Measurements from ENCODE around the gene AP2A2.

Gene AP2A2

DNA sequence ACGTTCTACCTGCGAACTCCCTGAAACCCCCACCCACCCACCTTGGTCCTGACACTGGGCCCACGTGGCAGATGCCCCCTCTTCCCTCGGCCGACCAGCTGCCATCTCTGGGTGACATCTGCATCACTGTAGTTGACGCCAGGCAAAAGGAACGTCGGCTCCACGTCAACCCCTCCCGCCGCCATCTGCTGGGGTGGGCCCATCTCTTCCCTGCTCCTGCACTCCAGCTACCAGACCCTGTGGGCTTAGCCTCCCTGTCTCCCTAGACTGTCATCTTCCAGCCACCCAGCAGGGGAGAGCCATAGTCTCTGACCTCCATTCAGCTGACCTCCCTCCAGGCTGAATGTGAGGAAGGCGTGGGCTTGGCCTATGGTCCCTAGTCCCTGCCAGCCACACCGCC lies 36.4 kb upstream of the AP2A2 start:
- Histone ChIP-seq H3K9me3 (no peaks in the 10 kb centered on the region), H3K27ac (no peak overlapping the region), H3K4me1 (ENCODE audit: control insufficient read depth in 1 of 2, insufficient read depth in 1 of 2, low read depth in 1 of 2, low read length in 1 of 2) (no peaks in the 10 kb centered on the region), H3K36me3 (peaks cover 4% of the 10 kb centered on the region), H3K4me3 (ENCODE audit: low read depth in 1 of 2, low read length in 1 of 2) (no peak overlapping the region), H3K27me3 (no peaks in the 10 kb centered on the region)
- TF ChIP-seq, protein P1, sequence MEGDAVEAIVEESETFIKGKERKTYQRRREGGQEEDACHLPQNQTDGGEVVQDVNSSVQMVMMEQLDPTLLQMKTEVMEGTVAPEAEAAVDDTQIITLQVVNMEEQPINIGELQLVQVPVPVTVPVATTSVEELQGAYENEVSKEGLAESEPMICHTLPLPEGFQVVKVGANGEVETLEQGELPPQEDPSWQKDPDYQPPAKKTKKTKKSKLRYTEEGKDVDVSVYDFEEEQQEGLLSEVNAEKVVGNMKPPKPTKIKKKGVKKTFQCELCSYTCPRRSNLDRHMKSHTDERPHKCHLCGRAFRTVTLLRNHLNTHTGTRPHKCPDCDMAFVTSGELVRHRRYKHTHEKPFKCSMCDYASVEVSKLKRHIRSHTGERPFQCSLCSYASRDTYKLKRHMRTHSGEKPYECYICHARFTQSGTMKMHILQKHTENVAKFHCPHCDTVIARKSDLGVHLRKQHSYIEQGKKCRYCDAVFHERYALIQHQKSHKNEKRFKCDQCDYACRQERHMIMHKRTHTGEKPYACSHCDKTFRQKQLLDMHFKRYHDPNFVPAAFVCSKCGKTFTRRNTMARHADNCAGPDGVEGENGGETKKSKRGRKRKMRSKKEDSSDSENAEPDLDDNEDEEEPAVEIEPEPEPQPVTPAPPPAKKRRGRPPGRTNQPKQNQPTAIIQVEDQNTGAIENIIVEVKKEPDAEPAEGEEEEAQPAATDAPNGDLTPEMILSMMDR (IDR thresholded peaks at IDR 0.05) = no peak

DNA sequence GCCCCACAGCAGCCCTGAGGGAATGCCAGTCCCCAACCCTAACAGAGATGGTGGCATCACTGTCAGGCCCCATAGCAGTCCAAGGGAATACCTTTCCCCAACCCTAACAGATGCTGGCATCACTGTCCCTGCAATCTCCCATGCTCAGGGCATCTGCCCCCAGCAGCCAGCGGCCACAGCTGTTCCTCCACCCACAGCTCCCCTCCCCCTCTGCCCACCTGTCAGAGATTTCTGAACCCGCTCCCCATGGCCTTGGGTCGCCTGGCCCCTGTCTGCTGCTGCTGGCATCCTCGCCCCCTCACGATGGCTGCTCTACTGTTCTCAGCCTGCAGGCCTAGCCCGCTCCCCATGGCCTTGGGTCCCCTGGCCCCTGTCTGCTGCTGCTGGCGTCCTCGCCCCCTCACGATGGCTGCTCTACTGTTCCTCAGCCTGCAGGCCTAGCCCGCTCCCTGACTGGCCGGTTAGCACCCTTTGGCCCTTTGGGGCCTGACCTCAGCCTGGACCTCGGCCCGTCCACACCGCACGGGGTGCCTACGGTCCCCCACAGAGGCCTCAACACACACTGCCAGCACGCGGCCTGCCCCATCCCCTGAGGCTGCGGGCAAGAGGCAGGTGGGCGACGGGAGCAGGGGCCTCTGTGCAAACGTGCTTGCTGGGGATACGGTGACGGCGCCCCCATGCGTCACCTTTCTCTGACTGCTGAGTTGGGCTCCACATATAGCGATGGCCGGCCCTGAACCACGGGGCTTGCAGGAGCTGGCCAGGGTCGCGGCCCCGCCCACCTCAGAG lies 35.8 kb upstream of the AP2A2 start:
- no peaks in the 10 kb centered on the region for H3K9me3 ChIP-seq
- H3K27me3 ChIP-seq = no peaks in the 10 kb centered on the region
- TF ChIP-seq, protein P1 (IDR thresholded peaks at IDR 0.05) = no peak
- H3K36me3 ChIP-seq = peaks cover 4% of the 10 kb centered on the region
- no peak overlapping the region for H3K27ac ChIP-seq
- no peaks in the 10 kb centered on the region for H3K4me1 ChIP-seq (ENCODE audit: control insufficient read depth in 1 of 2, insufficient read depth in 1 of 2, low read depth in 1 of 2, low read length in 1 of 2)
- no peak overlapping the region for H3K4me3 ChIP-seq (ENCODE audit: low read depth in 1 of 2, low read length in 1 of 2)

DNA sequence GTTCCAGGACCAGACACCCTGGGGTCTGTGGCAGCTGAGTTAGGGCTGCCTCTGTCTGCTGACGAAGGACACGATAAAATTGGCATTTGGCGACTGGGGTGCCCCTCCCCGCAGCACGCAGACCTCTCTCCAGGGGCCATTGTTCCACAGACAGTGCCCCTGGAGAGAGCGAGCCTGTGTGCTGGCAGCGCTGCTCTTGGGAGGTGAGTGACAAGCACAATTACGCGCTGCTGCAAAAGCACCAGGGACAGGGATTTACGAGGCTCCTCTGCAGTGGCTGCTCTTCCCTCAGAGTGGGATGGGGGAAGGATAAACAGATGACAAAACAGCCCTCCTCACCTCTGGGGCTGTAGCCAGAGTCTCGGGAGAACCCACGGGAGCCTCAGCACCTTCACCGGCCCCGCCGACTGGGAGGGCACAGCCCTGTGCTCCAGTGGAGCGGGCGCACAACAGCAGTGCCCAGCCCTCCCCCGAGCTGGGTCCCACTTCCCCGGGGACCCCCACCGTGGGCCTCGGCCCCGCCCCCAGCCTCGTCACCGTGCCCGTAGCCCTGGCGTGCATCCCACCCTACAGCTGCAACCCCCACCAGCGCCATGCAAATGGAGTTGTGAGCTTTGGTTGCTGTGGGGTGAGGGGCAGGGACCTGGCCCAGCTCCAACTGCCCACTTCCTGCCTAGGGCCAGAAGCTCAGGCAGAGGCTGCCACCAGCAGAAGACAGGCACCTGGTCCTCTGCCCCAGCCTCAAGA lies 34.7 kb upstream of the AP2A2 start:
- no peaks in the 10 kb centered on the region for H3K27me3 ChIP-seq

DNA sequence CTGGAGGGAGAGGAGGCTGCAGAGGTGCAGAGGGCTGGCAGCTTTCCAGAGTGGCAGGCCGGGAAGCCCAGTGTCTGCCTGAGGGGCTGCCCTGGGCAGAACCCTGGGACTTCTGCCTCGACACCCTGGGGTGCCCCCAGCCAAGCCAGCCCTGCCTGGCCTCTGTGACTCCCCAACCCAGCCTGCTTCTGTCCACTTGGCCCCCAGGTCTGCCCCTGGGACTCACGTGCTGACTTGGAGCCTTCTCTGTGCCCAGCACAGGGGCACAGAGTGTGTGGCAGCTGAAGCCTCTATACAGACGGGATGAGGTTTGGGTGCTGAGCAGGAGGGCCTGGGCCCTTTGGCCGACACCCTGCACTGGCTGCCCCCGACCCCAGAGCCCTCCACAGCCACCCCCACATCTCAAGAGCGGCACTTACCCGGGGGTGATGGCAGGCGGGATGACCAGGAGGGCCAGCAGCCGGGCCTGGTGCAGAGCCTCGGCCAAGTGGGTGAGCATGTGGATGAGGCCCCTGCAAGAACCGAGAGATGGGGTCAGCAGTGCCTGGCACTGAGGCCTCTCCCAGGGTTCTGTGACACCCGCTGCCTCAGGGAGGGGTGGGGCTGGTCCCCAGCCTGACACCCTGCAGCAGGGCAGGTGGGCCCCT lies 32.5 kb upstream of the AP2A2 start:
- H3K9me3 ChIP-seq = no peaks in the 10 kb centered on the region
- H3K27ac ChIP-seq = no peak overlapping the region
- H3K4me3 ChIP-seq (ENCODE audit: low read depth in 1 of 2, low read length in 1 of 2) = no peak overlapping the region
- H3K4me1 ChIP-seq (ENCODE audit: control insufficient read depth in 1 of 2, insufficient read depth in 1 of 2, low read depth in 1 of 2, low read length in 1 of 2) = no peaks in the 10 kb centered on the region
- H3K27me3 ChIP-seq = no peaks in the 10 kb centered on the region
- peaks cover 3% of the 10 kb centered on the region for H3K36me3 ChIP-seq
- TF ChIP-seq, protein P1 (IDR thresholded peaks at IDR 0.05) = no peak

More for the DNA sequence above, 34.7 kb upstream of the AP2A2 start:
- Histone ChIP-seq H3K4me3 (ENCODE audit: low read depth in 1 of 2, low read length in 1 of 2) (no peak overlapping the region), H3K4me1 (ENCODE audit: control insufficient read depth in 1 of 2, insufficient read depth in 1 of 2, low read depth in 1 of 2, low read length in 1 of 2) (no peaks in the 10 kb centered on the region), H3K36me3 (peaks cover 4% of the 10 kb centered on the region), H3K9me3 (no peaks in the 10 kb centered on the region), H3K27ac (no peak overlapping the region)
- TF ChIP-seq, protein P1 (IDR thresholded peaks at IDR 0.05) = no peak

DNA sequence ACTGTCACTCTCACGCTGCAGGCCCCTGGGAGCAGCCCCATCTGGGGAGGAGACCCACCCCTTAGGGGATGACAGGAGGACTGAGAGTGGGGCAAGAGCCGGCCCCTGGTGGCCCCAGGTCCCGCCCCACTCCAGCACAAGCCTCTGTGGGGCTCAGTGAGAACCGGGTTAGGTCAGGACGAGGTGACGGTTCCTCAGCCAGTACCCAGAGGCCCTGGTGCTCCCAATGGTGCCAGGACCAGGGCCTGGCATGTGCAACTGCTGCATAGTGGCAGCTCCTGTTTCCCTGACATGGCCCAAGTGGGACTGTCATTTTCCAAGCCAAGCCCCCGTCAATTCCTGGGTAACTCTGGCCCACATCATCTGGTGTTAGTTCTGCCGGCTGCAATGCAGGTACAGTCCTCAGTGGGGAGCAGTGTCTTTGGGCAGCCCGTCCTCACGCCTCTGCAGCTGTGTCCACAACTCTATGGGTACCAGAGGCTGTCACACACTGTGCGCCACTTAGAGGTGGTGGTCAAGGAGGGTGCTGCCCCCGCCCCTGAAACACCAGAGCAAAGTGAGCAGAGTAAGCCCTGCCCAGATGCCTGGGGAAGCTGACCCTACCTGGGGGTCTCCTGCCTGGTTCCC lies 31.0 kb upstream of the AP2A2 start:
- Histone ChIP-seq H3K4me1 (ENCODE audit: control insufficient read depth in 1 of 2, insufficient read depth in 1 of 2, low read depth in 1 of 2, low read length in 1 of 2) (no peaks in the 10 kb centered on the region), H3K27ac (no peak overlapping the region)

More for the DNA sequence above, 31.0 kb upstream of the AP2A2 start:
- TF ChIP-seq, protein P1 (IDR thresholded peaks at IDR 0.05) = no peak
- no peak overlapping the region for H3K4me3 ChIP-seq (ENCODE audit: low read depth in 1 of 2, low read length in 1 of 2)
- no peaks in the 10 kb centered on the region for H3K27me3 ChIP-seq
- no peaks in the 10 kb centered on the region for H3K9me3 ChIP-seq
- H3K36me3 ChIP-seq = peaks cover 18% of the 10 kb centered on the region

Data from neutrophil (primary cell).